ENCODE data around the gene PCSK5. TPM values are rescaled to one million over a fixed set of nuclear protein-coding genes. Genes with fewer than 3 reads are reported as not detected.

Gene PCSK5
- total RNA-seq, 4 donors from 2014 or later, result 6.5 to 24.3 (median 12.4) TPM

DNA sequence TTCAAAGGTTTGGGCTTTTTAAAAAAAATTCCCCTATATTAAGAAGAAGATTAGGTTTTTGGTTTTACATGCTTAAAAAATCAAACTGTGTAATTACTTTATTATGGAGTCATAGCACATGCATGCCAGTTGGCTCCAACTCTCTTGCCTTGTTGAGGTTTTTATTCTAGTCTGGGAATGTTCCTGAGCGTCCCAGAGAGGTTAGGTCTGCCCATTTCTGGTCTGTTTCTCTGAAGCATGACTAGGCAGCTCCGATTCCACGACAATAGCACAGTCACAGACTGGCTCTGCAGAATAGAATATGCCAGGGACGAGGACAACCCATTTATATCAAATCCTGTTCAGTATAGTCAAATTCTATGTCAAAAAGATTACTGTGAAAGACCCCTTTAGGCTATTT is 217.0 kb downstream of the PCSK5 start:
- Histone ChIP-seq H3K36me3 (no peaks in the 10 kb centered on the region), H3K4me3 (no peak overlapping the region), H3K27me3 (no peaks in the 10 kb centered on the region), H3K27ac (no peak overlapping the region), H3K9me3 (no peaks in the 10 kb centered on the region), H3K4me1 (no peaks in the 10 kb centered on the region)
- DNase-seq, result peak; percentile 17 to 19
- intact Hi-C loops (cut with DNase I; ENCODE audit: low total_unique reads), result no loop called here
- TF ChIP-seq, protein P1, sequence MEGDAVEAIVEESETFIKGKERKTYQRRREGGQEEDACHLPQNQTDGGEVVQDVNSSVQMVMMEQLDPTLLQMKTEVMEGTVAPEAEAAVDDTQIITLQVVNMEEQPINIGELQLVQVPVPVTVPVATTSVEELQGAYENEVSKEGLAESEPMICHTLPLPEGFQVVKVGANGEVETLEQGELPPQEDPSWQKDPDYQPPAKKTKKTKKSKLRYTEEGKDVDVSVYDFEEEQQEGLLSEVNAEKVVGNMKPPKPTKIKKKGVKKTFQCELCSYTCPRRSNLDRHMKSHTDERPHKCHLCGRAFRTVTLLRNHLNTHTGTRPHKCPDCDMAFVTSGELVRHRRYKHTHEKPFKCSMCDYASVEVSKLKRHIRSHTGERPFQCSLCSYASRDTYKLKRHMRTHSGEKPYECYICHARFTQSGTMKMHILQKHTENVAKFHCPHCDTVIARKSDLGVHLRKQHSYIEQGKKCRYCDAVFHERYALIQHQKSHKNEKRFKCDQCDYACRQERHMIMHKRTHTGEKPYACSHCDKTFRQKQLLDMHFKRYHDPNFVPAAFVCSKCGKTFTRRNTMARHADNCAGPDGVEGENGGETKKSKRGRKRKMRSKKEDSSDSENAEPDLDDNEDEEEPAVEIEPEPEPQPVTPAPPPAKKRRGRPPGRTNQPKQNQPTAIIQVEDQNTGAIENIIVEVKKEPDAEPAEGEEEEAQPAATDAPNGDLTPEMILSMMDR (IDR thresholded peaks at IDR 0.05), result no peak
- TF ChIP-seq POLR2A (IDR thresholded peaks at IDR 0.05), result no peak

DNA sequence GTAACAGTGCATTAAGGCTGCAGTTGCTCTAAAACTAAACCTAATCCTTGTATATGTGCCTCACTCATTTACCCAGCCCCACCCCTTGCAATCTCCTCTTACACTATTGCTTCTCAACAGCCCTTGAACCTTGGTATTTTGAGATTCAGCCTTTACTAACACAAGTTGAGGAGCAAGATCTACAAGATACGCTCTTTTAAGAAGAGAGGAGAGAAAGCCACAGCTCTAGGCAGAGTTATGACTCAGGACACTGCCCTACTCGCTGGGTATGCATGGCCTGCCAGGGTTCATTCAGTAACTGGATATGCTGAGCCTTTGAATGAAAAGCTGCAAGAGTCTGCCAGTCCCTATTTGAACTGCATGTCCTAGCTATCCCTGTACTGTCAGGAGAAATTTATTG is 219.5 kb downstream of the PCSK5 start:
- DNase-seq, result no peak
- no peak overlapping the region for H3K4me3 ChIP-seq
- no peak overlapping the region for H3K27ac ChIP-seq
- no peaks in the 10 kb centered on the region for H3K27me3 ChIP-seq
- no peaks in the 10 kb centered on the region for H3K9me3 ChIP-seq
- intact Hi-C loops (cut with DNase I; ENCODE audit: low total_unique reads), result no loop called here
- no peaks in the 10 kb centered on the region for H3K4me1 ChIP-seq
- H3K36me3 ChIP-seq, result no peaks in the 10 kb centered on the region
- TF ChIP-seq, protein P1 (IDR thresholded peaks at IDR 0.05), result no peak
- TF ChIP-seq POLR2A (IDR thresholded peaks at IDR 0.05), result no peak

DNA sequence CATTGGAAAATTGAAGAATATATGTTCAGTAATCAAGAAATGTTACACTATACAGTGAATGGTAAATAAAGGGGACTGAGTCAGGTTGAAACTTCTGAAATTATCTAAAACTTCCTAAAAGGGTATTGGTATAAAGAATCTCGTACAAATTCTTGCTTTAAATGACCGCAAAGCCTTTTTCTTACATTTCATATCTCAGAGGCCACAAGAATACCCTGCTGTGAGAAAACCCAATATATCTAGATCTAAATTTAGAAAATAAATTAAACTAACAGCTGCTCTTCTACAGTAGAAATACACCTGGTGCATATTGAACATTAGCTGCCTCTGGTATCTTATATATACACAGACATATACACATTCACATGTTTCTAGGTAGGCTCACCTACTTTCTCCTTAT is 221.7 kb downstream of the PCSK5 start:
- no peak overlapping the region for H3K27ac ChIP-seq
- intact Hi-C loops (cut with DNase I; ENCODE audit: low total_unique reads), result no loop called here
- H3K27me3 ChIP-seq, result no peaks in the 10 kb centered on the region
- H3K36me3 ChIP-seq, result no peaks in the 10 kb centered on the region
- H3K9me3 ChIP-seq, result no peaks in the 10 kb centered on the region
- H3K4me1 ChIP-seq, result no peaks in the 10 kb centered on the region
- TF ChIP-seq, protein P1 (IDR thresholded peaks at IDR 0.05), result no peak
- no peak for TF ChIP-seq POLR2A (IDR thresholded peaks at IDR 0.05)
- no peak overlapping the region for H3K4me3 ChIP-seq
- DNase-seq, result no peak

DNA sequence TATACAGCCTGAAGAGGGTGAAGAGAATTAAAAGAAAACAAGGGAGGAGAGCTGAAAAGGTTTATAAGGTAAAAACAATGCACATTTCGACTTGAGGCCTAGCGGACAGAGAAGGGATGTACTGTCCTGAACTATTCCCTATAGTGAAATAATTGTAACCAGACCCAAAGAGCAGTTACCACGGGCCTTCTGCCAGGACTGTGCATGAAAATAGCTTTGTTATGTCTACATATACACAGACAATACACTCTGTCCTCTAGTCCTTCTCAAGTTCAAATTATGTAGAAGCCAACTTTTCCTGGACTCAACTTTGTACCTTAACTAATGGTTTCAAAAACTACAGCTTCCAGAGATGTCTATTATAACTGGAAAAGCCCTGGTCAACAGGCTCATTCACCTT is 223.7 kb downstream of the PCSK5 start:
- no peak for DNase-seq
- H3K27me3 ChIP-seq, result no peaks in the 10 kb centered on the region
- H3K36me3 ChIP-seq, result no peaks in the 10 kb centered on the region
- no peaks in the 10 kb centered on the region for H3K9me3 ChIP-seq
- TF ChIP-seq, protein P1 (IDR thresholded peaks at IDR 0.05), result no peak
- TF ChIP-seq POLR2A (IDR thresholded peaks at IDR 0.05), result no peak
- intact Hi-C loops (cut with DNase I; ENCODE audit: low total_unique reads), result no loop called here
- H3K4me3 ChIP-seq, result no peak overlapping the region
- H3K4me1 ChIP-seq, result no peaks in the 10 kb centered on the region
- no peak overlapping the region for H3K27ac ChIP-seq

DNA sequence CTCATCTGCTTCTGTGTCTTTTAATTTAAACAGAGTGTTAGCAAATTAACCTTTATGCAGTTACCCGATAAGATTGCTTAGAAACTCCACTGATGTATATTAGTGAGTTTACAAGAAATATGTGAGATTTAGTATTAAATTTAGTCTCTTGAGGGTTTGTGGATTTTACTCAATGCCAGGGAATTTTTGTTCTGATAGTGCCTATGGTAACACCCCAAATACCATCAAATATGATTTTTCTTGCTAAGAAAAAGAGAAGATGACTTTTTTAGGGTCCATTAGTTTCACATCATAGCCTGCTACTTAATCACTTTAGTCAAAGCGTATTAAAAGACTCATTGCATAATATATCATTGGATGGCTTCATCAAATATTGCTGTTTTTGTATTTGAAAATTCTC is 224.9 kb downstream of the PCSK5 start:
- no peak for DNase-seq
- TF ChIP-seq POLR2A (IDR thresholded peaks at IDR 0.05), result no peak
- TF ChIP-seq, protein P1 (IDR thresholded peaks at IDR 0.05), result no peak
- H3K4me3 ChIP-seq, result no peak overlapping the region
- H3K36me3 ChIP-seq, result no peaks in the 10 kb centered on the region
- no peak overlapping the region for H3K27ac ChIP-seq
- intact Hi-C loops (cut with DNase I; ENCODE audit: low total_unique reads), result no loop called here
- H3K9me3 ChIP-seq, result no peaks in the 10 kb centered on the region
- H3K4me1 ChIP-seq, result no peaks in the 10 kb centered on the region
- no peaks in the 10 kb centered on the region for H3K27me3 ChIP-seq
